ENCODE results near the gene MT1M. TPM values are rescaled to one million over a fixed set of nuclear protein-coding genes. Genes with fewer than 3 reads are reported as not detected.

The MT1M gene
- total and polyA plus RNA-seq, 2 of the 8 experiments (the other 6 are each of a cell fraction or from before 2014, with no cell fraction given): 2.1 TPM; not detected in 1

DNA sequence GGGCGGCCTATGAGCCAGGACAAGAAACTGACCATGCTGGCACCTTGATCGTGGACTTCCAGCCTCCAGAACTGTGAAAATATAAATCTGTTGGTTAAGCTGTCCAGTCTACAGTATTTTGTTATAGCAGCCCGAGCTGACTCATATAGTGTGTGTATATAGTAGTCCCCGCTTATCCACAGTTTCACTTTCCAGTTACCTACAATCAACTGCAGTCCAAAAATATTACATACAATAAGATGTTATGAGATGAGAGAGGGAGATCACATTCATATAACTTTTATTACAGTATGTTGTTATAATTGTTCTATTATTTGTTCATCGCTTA lies 38.2 kb upstream of the MT1M start:
- Histone ChIP-seq H3K36me3 (ENCODE audit: control insufficient read depth in 2 of 4, insufficient read depth in 4 of 4, low read length in 3 of 4) (no peaks in the 10 kb centered on the region), H3K4me3 (ENCODE audit: extremely low read depth in 1 of 4, insufficient read depth in 2 of 4, low read depth in 3 of 4, low read length in 4 of 4) (no peak overlapping the region), H2AK5ac (ENCODE audit: low read depth, low read length) (no peak overlapping the region), H3K18ac (ENCODE audit: extremely low read depth, low read length) (no peak overlapping the region), H4K5ac (ENCODE audit: insufficient read length, low read depth, low read length) (no peak overlapping the region), H4K8ac (ENCODE audit: extremely low read depth, insufficient read depth, low read length) (no peak overlapping the region), H4K20me1 (replicated peaks in 1 of 2; ENCODE audit: control insufficient read depth in 1 of 2, insufficient read depth in 2 of 2, low read length in 2 of 2) (peaks cover 2% of the 10 kb centered on the region in 2 experiments), H2AFZ (ENCODE audit: low read length) (no peak overlapping the region), H2BK5ac (ENCODE audit: low read depth, low read length) (no peak overlapping the region), H3K14ac (ENCODE audit: insufficient read length) (no peak overlapping the region), H3K9me3 (ENCODE audit: insufficient read depth in 2 of 2, low read depth in 1 of 2, low read length in 1 of 2) (no peaks in the 10 kb centered on the region), H3K27ac (ENCODE audit: low read depth, low read length) (no peak overlapping the region), H2BK20ac (ENCODE audit: low read length) (no peak overlapping the region), H4K91ac (replicated peaks; ENCODE audit: insufficient read length, low read length) (no peak overlapping the region), H3K4me1 (replicated peaks in 1 of 4; ENCODE audit: control insufficient read depth in 3 of 4, insufficient read depth in 4 of 4, low read length in 3 of 4) (peaks cover 0 to 9% (median 1%) of the 10 kb centered on the region in 4 experiments; a peak in 4 of 7 replicates), H3K79me2 (ENCODE audit: control insufficient read depth in 1 of 2, insufficient read depth in 2 of 2, low read length in 2 of 2) (no peaks in the 10 kb centered on the region), H3K4ac (replicated peaks; ENCODE audit: insufficient read length, low read depth, low read length) (no peak overlapping the region), H2BK12ac (ENCODE audit: low read depth, low read length) (no peak overlapping the region), H3K23ac (ENCODE audit: insufficient read length) (no peak overlapping the region), H3K79me1 (ENCODE audit: low read depth, low read length) (no peaks in the 10 kb centered on the region), H3K27me3 (replicated peaks in 1 of 4; ENCODE audit: control insufficient read depth in 3 of 4, extremely low read depth in 1 of 4, insufficient read depth in 3 of 4, low read length in 3 of 4) (peaks cover 12 to 29% (median 25%) of the 10 kb centered on the region in 4 experiments), H3K9ac (replicated peaks in 1 of 4; ENCODE audit: extremely low read depth in 1 of 4, low read depth in 3 of 4, low read length in 3 of 4) (no peak overlapping the region), H3K56ac (replicated peaks; ENCODE audit: insufficient read length, low read depth, low read length) (no peak overlapping the region), H3K4me2 (ENCODE audit: insufficient read depth in 1 of 2, low read depth in 2 of 2, low read length in 2 of 2) (no peak overlapping the region), H3K23me2 (ENCODE audit: low read depth, low read length) (peaks cover 5% of the 10 kb centered on the region; the same call in 1 of the 2 replicates), H2BK120ac (replicated peaks; ENCODE audit: low read depth, low read length) (no peak overlapping the region), H2BK15ac (ENCODE audit: low read length) (no peak overlapping the region)
- DNase-seq (ENCODE audit: low read depth in 1 of 2, low spot score in 2 of 2) (no peak), FAIRE-seq (no peak)
- 89% methylated on average over 5 of the region's 5 CpGs; no CpG with 5 or more reads in 1 of the 2 experiments for WGBS, 2 experiments (ENCODE audit: extremely low coverage in 1 of 2, insufficient coverage in 1 of 2, insufficient read length in 1 of 2, insufficient replicate concordance in 2 of 2, low coverage in 1 of 2, low lambda C conversion rate in 2 of 2, missing lambda C conversion rate in 1 of 2)
- ChIA-PET CTCF (ENCODE audit: partially characterized antibody) (interaction anchor here (1.3 to 3.3 kb wide), 2 partner anchors 11 to 12 kb away, joined by 3 to 25 read pairs; no protein-coding TSS in a partner anchor), POLR2A (ENCODE audit: partially characterized antibody) (interaction anchor here (0.6 to 1.4 kb wide), 2 partner anchors 82 to 181 kb away, joined by 3 read pairs; no protein-coding TSS in a partner anchor)
- TF ChIP-seq SRF (IDR thresholded peaks at IDR 0.05; ENCODE audit: low read depth, low read length): no peak
- TF ChIP-seq KDM1A (IDR thresholded peaks at IDR 0.05; ENCODE audit: borderline replicate concordance, low read length): no peak
- TF ChIP-seq, protein P1, sequence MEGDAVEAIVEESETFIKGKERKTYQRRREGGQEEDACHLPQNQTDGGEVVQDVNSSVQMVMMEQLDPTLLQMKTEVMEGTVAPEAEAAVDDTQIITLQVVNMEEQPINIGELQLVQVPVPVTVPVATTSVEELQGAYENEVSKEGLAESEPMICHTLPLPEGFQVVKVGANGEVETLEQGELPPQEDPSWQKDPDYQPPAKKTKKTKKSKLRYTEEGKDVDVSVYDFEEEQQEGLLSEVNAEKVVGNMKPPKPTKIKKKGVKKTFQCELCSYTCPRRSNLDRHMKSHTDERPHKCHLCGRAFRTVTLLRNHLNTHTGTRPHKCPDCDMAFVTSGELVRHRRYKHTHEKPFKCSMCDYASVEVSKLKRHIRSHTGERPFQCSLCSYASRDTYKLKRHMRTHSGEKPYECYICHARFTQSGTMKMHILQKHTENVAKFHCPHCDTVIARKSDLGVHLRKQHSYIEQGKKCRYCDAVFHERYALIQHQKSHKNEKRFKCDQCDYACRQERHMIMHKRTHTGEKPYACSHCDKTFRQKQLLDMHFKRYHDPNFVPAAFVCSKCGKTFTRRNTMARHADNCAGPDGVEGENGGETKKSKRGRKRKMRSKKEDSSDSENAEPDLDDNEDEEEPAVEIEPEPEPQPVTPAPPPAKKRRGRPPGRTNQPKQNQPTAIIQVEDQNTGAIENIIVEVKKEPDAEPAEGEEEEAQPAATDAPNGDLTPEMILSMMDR (IDR thresholded peaks at IDR 0.05; ENCODE audit: control extremely low read depth in 1 of 3, insufficient read depth in 1 of 3, low read depth in 1 of 3, low read length in 3 of 3): no peak
- no peak for TF ChIP-seq TCF12 (IDR thresholded peaks at IDR 0.05; ENCODE audit: low read depth, low read length)
- no peak for TF ChIP-seq ASH2L (IDR thresholded peaks at IDR 0.05; ENCODE audit: low read length)
- no peak for TF ChIP-seq TAF7 (optimal IDR thresholded peaks at IDR 0.05; ENCODE audit: borderline replicate concordance, low read depth, low read length)
- no peak for TF ChIP-seq FOSL1 (IDR thresholded peaks at IDR 0.05; ENCODE audit: insufficient read depth, low read depth, low read length)
- no peak for TF ChIP-seq RAD21 (IDR thresholded peaks at IDR 0.05 in 1 of 2, conservative IDR thresholded peaks at IDR 0.05 in 1 of 2; ENCODE audit: low read depth in 2 of 2, low read length in 2 of 2)
- TF ChIP-seq EZH2 (IDR thresholded peaks at IDR 0.05; ENCODE audit: low read depth, low read length, severe bottlenecking): no peak
- no peak for TF ChIP-seq SP1 (IDR thresholded peaks at IDR 0.05; ENCODE audit: low read depth, low read length)
- TF ChIP-seq, protein P2, sequence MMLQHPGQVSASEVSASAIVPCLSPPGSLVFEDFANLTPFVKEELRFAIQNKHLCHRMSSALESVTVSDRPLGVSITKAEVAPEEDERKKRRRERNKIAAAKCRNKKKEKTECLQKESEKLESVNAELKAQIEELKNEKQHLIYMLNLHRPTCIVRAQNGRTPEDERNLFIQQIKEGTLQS (IDR thresholded peaks at IDR 0.05; ENCODE audit: insufficient read depth, low read depth, low read length): no peak

Data from H1 (cell line).